Right lung (tissue), 5 donors: ENCODE measurements around the gene NLRC3. TPM values are rescaled to one million over a fixed set of nuclear protein-coding genes. Genes with fewer than 3 reads are reported as not detected.
"Not testable (repeated sequence)": the region's sequence is repeated elsewhere in the genome, so short reads cannot be mapped to it uniquely, and the experiment has no call there.

Source experiments
- DNase-seq, 2 donors: peaks; one replicate each; pipeline ENCODE4 v3.0.0-alpha.2; 2013
- polyA plus RNA-seq, 5 donors: library from polyadenylated mRNA; unstranded; fragments of 120-200 nt; gene quantifications; one replicate each; pipeline versions ENCODE4 v1.2.1 to v1.2.3, GENCODE V29; 2013; ENCODE audit warnings: inconsistent platforms in 1 of 5, low replicate concordance in 1 of 5; ENCODE audit not compliant: insufficient read length in 5 of 5, insufficient read depth in 1 of 5

The NLRC3 gene
- polyA plus RNA-seq, 5 donors, result 2.5 to 4.1 (median 3.7) TPM

DNA sequence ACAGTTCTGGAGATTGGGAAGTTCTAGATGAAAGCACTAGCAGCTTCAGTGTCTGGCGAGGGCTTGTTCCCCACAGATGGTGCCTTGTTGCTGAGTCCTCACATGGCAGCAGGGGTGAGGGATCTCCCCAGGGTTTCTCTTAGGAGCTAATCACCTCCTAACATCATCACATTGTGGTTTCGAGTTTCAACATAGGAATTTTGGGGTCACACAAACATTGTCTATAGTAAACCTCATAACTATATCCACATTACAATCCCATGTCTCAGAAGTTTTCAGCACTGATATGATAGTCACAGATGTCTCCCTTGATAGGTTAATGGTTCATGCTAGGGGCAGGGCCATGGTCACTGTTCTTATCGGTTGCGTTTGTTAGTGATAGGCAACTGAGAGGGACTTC, 62.6 kb downstream of the NLRC3 start:
- no peak for DNase-seq

DNA sequence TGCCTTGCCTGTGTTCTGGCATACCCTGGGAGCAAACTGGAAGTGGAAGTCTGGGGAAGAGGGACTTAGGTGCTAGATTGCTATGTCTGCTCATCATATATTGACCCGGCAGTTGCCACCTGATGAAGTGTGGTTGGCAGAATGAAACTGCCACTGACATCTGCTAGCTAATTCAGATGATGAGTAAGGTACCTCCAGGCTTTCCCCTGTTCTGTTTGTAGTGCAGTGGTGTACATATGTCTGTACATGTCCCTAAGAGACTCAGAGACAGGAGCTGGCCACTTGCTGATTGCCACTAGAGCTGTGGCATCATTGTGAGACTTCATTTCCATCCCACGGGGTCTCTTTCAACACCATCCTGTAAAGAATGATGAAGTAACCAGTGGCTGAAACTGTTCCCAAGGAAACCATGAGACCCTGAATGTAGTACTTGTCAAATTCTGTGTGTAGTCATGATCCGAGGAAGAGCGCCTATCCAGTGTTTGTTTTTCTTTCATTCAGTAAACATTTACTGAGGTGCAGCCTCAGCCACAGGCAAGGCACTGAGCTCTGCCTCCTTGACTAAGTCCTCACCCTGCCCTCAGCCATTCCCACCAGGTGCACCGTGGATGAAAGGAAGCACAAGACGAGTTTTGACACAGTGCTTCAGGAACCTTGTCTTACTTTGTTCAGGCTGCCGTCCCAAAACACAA, 63.2 kb downstream of the NLRC3 start:
- no peak for DNase-seq

DNA sequence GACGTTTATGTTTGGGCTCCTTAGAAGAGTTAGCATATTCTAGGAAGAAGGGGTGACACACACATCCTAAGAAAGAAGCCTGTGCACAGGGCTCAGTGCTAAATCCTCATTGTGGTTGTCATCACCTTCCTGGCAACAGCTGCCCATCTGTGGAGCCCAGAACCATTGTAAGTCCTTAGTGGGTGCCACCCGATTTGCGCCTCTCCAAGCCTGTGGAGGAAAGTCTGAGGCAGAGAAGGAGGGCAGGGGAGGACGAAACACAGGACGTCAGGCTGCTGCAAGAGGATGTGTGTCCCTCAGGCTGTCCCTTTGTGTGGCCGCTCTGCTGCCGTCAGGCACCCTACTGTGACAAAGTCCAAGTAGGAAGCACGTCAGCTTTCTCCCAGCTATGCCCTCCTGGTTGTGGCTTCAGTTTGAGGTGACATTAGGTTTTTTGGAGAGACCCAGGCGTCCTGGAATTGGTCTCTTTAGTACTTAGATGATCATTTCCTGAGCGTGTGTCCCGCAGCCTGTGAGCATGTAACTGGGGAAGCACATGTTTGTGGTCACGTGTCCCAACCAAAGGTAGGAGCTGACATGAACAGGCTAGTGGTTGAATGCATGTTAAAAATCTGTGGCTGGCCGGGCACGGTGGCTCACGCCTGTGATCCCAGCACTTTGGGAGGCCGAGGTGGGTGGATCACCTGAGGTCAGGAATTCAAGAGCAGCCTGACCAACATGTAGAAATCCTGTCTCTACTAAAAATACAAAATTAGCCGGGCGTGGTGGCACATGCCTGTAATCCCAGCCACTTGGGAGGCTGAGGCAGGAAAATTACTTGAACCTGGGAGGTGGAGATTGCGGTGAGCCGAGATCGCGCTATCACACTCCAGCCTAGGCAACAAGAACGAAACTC, 65.7 kb downstream of the NLRC3 start:
- DNase-seq, result no peak

DNA sequence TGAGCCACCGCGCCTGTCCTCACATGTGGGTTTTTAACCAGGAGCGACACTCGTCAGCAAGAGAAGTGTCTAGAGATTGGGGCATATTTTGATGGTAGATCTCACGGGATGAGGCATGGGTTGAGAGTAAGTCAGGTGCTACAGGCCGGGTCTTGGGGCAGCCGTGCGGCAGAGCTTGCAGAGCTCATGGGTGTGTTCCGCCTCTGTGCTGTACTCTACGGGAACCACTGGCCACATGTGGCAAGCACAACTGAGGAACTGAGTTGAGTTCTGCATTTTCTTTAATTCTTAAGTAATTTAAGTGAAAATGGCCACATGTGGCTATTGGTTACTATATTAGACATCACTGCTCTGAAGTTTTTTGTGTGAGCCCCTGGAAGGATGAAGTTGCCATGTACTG, 66.8 kb downstream of the NLRC3 start:
- no peak for DNase-seq

DNA sequence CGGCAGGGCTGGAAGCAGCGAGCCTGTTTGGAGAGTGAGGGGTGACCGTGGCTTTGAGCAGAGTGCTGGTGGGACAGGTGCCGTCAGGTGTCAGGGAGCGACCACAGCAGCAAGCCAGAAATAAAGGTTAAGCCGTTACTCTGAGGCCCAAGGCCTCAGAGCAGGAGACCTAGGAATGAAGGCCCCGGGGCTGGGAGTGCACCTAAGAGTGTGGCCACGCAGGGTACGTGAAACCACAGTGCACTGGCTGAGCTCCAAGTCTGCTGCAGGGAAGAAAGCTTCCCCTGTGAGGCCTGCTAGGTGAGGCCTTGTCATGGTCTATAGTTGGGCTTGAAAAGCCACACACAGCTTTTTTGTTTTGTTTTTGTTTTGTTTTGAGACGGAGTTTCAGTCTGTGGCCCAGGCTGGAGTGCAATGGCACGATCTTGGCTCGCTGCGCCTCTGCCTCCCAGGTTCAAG, 67.7 kb downstream of the NLRC3 start:
- no peak for DNase-seq

DNA sequence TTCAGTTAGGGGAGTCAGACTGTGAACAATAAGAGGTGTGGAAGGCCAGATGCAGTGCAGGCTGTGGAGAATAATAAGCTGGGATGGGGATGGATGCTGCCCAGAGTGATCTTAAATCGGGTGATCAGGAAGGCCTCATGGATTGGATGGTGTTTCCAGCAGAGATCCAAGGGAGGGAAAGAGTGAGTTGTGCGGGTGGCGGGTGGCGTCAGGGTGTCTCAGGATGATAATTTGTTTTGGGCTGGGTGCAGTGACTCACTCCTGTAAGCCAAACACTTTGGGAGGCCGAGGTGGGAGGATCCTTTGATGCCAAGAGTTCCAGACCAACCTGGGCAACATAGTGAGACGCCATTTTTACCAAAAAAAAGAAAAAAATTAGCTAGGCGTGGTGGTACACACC, 68.5 kb downstream of the NLRC3 start:
- DNase-seq, result no peak

DNA sequence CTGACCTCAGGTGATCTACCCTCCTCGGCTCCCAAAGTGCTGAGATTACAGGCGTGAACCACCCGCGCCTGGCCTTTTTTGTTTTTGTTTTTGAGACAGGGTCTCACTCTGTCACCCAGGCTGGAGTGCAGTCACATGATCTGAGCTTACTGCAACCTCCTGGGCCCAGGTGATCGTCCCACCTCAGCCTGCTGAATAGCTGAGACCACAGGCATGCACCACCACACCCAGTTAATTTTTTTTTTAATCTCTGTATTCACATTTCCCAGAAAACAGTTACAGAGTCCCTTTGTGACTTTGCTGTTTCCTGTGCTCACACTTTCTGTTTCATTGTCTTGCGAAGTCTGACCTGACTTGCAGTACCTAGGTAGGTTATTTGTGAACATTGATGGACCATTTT, 73.7 kb downstream of the NLRC3 start:
- no peak for DNase-seq

DNA sequence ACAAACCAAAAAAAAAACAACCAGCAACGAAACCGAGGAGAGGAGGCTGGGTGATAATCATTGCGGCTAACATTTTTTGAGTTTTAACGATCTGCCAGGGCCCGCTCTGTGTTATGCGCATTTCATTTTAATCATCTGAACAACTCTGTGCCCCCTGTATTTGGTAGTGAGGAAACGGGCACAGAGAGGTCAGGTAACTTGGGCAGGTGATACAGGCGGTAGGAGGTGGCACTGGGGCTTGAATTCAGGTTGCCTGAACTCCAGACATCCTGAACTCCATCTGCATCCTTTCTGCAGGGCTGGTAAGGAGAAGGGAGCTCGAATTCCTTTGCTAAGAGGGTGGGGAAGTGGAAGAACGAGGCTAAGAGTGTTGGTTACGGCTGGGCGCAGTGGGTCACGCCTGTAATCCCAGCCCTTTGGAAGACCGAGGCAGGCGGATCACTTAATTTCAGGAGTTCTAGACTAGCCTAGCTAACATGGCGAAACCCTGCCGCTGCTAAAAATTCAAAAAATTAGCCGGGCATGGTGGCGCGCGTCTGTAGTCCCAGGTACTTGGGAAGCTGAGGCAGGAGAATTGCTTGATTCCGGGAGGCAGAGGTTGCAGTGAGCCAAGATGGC, 75.3 kb downstream of the NLRC3 start:
- DNase-seq, result no peak

DNA sequence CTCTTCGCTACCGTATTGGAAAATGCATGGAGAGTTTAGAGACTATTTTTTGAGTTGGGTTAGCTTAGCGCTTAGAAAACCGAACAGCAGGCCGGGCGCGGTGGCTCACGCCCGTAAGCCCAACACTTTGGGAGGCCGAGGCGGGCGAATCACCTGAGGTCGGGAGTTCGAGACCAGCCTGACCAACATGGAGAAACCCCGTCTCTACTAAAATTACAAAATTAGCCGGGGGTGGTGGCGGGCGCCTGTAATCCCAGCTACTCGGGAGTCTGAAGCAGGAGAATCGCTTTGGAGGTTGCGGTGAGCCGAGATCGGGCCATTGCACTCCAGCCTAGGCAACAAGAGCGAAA, 75.8 kb downstream of the NLRC3 start:
- DNase-seq, result not testable (repeated sequence)

DNA sequence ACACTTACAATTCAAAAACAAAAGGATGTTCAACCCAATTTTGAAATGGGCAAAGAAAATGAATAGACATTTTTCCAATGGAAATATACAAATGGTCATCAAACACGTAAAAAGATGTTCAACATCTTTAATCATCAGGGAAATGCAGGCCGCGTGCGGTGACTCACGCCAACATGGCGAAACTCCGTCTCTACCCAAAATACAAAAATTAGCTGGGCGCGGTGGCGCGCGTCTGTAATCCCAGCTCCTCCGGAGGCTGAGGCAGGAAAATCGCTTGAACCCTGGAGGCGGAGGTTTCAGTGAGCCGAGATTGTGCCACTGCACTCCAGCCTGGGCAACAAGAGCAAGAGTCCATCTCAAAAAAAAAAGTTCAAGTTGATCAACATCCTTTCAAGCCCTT, 78.2 kb downstream of the NLRC3 start:
- DNase-seq, result no peak

DNA sequence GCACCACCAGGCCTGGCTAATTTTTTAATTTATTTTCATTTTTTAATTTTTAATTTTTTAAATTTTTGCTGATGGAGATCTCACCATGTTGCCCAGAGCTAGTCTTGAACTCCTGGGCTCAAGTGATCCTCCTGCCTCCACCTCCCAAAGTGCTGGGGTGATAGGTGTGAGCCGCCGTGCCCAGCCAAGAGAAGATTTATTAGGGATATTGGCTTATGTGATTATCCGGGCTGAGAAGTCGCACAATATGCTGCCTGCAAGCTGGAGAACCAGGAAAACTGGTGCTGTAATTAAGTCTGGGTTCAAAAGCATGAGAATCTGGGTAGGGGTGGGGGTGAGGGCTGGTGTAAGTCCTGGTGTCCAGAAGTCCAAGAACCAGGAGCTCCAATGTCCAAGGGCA, 79.4 kb downstream of the NLRC3 start:
- DNase-seq, result no peak

DNA sequence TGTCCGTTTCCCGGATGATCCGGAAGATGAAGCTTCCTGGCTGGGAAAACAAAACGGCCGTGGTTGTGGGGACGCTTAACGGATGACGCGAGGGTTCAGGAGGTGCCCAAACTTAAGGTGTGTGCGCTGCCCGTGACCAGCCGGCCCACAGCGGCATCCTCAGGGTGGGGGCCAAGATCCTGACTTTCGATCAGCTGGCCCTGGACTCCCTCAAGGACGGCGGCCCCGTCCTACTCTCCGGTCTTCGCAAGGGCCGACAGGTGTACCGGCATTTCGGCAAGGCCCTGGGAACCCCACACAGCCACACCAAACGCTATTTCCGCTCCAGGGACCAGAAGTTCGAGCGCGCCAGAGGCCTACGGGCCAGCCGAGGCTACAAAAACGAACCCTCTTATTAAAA, 80.8 kb downstream of the NLRC3 start:
- no peak for DNase-seq

DNA sequence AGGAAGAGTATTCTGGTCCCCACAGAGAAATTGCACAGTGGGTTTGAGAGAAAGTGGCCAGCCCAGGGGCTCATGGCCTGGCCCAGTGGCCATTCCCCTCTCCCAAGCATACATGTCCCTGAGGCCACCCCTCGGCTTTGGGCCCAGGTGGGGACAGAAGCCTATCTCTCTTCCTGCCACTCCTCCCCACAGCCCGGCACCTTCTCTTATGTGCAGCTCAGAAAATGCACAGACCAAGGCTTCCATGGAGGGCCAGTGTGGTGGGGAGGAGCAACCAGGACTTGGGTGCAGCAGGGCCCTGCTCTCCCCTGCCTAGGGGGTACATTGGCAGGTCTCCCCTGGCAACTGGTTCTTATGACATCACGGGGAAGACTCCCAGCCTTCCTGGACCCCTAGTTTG, 82.0 kb downstream of the NLRC3 start, which contains the start of gene C16orf90:
Gene C16orf90 (minus strand): TSS at position 314 of the 400 bp plus-strand sequence. CDS start 68 bp downstream, at position 246.
- no peak for DNase-seq

DNA sequence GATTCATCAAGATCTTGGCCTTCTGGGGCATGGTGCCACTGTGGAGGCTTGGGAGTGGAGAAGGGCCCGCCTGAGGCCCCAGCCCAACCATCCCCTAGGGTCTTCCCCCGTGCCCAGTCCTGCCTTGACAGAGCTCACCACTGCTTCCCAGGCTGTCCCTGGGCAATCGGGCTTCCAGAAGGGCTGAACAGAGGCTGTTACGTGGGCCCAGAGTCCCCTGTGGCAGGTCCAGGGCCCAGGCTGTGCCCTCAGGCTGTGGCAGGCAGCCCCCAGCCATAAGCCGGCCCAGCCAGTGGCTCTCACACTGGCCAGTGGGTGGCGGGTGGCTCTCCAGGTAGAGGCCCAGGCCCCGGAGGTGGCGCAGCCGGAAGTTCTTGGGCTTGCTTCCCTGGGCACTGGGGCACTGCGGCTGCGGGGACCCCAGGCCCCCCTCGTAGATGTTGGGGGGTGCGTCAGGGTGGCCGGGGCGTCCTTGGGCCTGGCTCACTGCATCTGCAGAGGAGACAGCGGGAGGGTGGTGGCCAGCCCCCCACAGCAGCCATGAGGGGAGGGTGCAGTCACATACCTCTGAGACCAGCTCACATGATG, 82.7 kb downstream of the NLRC3 start:
- DNase-seq, result no peak

DNA sequence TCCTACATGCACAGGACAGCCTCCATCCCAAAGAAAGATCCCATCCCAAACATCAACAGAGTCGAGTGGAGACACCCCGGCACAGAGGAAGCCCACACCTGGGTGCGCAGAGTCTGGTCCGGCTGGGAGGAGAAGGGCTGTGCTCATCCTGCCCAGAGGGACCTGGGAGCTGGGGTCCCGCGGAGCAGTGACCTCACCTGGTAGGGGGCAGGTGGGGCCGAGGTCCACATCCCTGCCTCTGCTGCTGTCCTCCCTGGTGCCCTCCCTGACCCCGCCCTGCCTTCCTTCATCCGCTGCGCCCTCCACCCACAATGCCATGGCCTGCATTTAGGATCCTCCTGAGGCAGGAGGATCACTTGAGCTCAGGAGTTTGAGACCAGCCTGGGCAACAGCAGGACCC, 84.8 kb downstream of the NLRC3 start:
- no peak for DNase-seq

DNA sequence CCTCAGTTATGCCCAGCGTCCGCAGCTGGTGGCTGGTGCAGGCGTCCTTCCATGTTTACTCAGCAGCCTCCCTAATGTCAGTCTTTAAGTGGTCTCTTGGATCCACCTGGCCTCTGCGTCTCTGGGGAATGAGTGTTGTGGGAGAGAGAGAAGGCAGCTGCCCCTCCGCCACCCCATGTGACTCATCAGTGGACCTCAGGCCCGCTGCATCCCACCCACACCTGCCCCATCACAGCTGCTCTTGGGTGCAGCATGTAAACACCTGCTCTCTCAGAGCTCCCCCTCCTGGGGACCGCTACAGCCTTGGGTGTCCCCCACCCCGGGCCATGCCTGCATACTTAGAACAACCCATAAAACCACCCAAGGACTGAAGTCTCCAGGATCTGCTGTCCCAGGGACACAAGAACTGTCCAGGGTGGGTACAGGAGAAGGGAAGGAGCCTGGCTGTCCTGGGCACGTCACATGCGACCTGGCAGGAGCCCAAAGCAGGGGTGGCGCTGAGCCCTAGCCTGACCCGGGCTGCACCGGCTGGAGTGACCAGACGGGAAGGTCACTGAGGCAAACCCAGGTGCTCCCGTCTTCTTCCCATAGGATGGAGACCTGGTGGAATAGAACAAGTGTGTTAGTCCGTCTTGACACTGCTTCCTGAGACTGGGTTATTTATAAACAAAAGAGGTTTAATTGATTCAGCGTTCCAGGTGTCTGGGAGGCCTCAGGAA, 86.1 kb downstream of the NLRC3 start:
- DNase-seq, result no peak

Other genes with a start within 250 kb of the NLRC3 start
- under 1 TPM; 0.39 to 0.93 (median 0.50) TPM for gene OR2C1, start 221.5 kb downstream of the NLRC3 start, polyA plus RNA-seq
- 10 to 100 TPM; 18.6 to 22.8 (median 20.5) TPM for gene ZSCAN32, start 176.4 kb downstream of the NLRC3 start, polyA plus RNA-seq
- gene ZNF174, start 176.2 kb downstream of the NLRC3 start, polyA plus RNA-seq, result 10 to 100 TPM; 11.2 to 16.0 (median 12.9) TPM
- gene ZNF597, start 133.9 kb downstream of the NLRC3 start, polyA plus RNA-seq, result 1 to 10 TPM; 3.3 to 6.0 (median 4.2) TPM
- gene NAA60, start 133.7 kb downstream of the NLRC3 start, polyA plus RNA-seq, result 10 to 100 TPM; 40.5 to 48.0 (median 46.1) TPM
- under 1 TPM in 1 of 5 donors, not detected in 4; 0.12 TPM for gene C16orf90, start 81.9 kb downstream of the NLRC3 start, polyA plus RNA-seq
- gene CLUAP1, start 76.4 kb downstream of the NLRC3 start, polyA plus RNA-seq, result 10 to 100 TPM; 44.2 to 54.5 (median 47.5) TPM
- gene SLX4, start 34.2 kb upstream of the NLRC3 start, polyA plus RNA-seq, result 1 to 10 TPM; 5.6 to 6.8 (median 6.3) TPM
- gene DNASE1, start 77.3 kb upstream of the NLRC3 start, polyA plus RNA-seq, result 10 to 100 TPM; 24.8 to 31.7 (median 26.8) TPM
- 10 to 100 TPM; 75.3 to 95.2 (median 80.6) TPM for gene TRAP1, start 140.1 kb upstream of the NLRC3 start, polyA plus RNA-seq